Measurements from ENCODE around the gene ANO3.
A peak's percentile ranks its signal among the peaks of the same experiment; 100 is the strongest.

The ANO3 gene

GRCh38 chr11:26319906-26320305 is 12.0 kb upstream of the ANO3 start:
- TF ChIP-seq CTCF (IDR thresholded peaks at IDR 0.05; ENCODE audit: low read length, missing control alignments): no peak
- peak; percentile 17 for DNase-seq (ENCODE audit: low read depth)
- H3K4me3 ChIP-seq (replicated peaks; ENCODE audit: low read depth, low read length): no peak overlapping the region

- H3K4me3 ChIP-seq (replicated peaks; ENCODE audit: low read depth, low read length): no peak overlapping the region
- no peak for DNase-seq (ENCODE audit: low read depth)
- TF ChIP-seq CTCF (IDR thresholded peaks at IDR 0.05; ENCODE audit: low read length, missing control alignments): no peak
Measured at GRCh38 chr11:26321516-26321915, 10.4 kb upstream of the ANO3 start.

- no peak for DNase-seq (ENCODE audit: low read depth)
- no peak overlapping the region for H3K4me3 ChIP-seq (replicated peaks; ENCODE audit: low read depth, low read length)
- no peak for TF ChIP-seq CTCF (IDR thresholded peaks at IDR 0.05; ENCODE audit: low read length, missing control alignments)
Measured at GRCh38 chr11:26322335-26323067, 9.4 kb upstream of the ANO3 start.

GRCh38 chr11:26323837-26324236 is 8.1 kb upstream of the ANO3 start:
- no peak overlapping the region for H3K4me3 ChIP-seq (replicated peaks; ENCODE audit: low read depth, low read length)
- DNase-seq (ENCODE audit: low read depth): no peak
- no peak for TF ChIP-seq CTCF (IDR thresholded peaks at IDR 0.05; ENCODE audit: low read length, missing control alignments)

GRCh38 chr11:26324270-26324669 is 7.7 kb upstream of the ANO3 start:
- no peak for DNase-seq (ENCODE audit: low read depth)
- no peak for TF ChIP-seq CTCF (IDR thresholded peaks at IDR 0.05; ENCODE audit: low read length, missing control alignments)
- H3K4me3 ChIP-seq (replicated peaks; ENCODE audit: low read depth, low read length): no peak overlapping the region

- TF ChIP-seq CTCF (IDR thresholded peaks at IDR 0.05; ENCODE audit: low read length, missing control alignments): no peak
- no peak overlapping the region for H3K4me3 ChIP-seq (replicated peaks; ENCODE audit: low read depth, low read length)
- DNase-seq (ENCODE audit: low read depth): no peak
Measured at GRCh38 chr11:26326793-26327400, 5.0 kb upstream of the ANO3 start.

- no peak for DNase-seq (ENCODE audit: low read depth)
- no peak overlapping the region for H3K4me3 ChIP-seq (replicated peaks; ENCODE audit: low read depth, low read length)
- no peak for TF ChIP-seq CTCF (IDR thresholded peaks at IDR 0.05; ENCODE audit: low read length, missing control alignments)
Measured at GRCh38 chr11:26329206-26329605, 2.7 kb upstream of the ANO3 start.
